GM21367 (cell line): ENCODE results near the gene CAND1.
"Not testable (repeated sequence)": the region's sequence is repeated elsewhere in the genome, so short reads cannot be mapped to it uniquely, and the experiment has no call there.

Source experiments
- ATAC-seq: cut with Tn5 transposase; IDR thresholded peaks from one replicate; pipeline ENCODE4 v1.9.1; 2021; ENCODE audit not compliant: unreplicated experiment

CAND1 gene

DNA sequence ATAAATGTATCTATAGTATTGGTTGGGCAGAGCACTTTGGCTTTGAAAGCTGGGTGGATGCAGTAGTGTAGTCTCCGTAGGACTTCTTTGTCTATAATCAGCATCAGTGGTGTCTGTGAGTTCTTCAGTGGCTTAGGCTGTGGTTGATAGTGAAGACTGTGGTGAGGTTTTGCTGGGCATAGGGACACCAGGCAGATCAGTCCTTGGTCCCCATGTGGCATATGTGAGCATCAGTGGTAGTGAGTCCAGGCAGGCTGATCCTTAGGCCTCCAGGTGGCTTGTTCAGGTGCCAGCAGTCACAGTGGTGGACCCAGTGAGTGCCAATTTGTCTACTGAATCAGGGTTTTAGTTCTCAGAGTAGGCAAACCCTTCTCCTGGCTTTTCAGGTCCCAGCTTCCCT is 70.4 kb downstream of the CAND1 start:
- ATAC-seq, result no peak

DNA sequence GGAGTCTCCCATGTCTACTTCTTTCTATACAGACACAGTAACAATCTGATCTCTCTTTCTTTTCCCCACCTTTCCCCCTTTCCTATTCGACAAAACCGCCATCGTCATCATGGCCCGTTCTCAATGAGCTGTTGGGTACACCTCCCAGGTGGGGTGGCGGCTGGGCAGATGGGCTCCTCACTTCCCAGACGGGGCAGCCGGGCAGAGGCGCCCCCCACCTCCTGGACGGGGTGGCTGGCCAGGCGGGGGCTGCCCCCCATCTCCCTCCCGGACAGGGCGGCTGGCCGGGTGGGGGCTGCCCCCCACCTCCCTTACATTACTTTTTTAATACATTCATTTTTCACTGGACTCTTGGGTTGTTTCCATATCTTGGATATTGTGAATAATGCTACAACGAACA is 71.9 kb downstream of the CAND1 start:
- ATAC-seq, result not testable (repeated sequence)

DNA sequence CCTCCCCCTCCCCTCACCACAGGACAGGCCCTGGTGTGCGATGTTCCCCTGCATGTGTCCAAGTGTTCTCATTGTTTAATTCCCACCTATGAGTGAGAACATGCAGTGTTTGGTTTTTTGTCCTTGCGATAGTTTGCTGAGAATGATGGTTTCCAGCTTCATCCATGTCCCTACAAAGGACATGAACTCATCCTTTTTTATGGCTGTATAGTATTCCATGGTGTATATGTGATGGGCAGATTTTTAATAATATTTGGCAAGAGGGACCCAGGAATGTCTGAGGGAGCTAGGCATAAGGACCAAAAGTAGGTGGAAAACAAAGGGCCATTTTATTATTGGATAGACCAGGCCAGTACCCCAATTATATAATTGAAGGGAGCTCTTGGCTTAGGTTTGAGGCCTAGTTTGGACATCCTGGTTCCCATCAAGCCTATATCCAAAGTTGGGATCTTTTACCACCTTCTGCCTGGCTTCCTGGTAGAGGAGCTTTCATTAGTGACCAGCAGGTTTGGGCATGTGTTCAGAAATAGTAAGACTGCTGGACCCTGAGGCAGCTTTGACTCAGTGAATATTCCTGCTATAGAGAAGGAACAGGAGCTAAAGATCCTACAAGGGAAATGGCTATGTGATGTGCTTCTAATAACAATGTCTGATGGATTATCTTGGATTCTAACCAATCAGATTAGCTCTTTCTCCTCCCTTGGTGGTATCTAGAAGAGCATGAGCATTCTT is 76.0 kb downstream of the CAND1 start:
- no peak for ATAC-seq

DNA sequence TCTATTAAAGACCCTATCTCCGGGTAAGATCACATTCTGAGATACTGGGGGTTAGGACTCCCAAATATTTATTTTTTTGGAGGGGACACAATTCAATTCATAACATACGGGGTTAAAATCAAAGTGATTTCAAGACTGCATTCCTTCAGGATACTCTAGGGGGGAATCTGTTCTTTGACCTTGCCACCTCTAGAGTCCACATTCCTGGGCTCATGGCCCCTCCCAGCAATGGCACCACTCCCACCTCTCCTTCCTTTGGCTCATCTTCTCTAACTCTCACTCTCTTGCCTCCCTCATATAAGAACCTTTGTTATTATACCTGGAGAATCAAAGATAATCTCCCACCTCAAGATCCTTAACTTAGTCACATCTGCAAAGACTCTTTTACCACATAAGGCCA is 79.5 kb downstream of the CAND1 start:
- ATAC-seq, result no peak

DNA sequence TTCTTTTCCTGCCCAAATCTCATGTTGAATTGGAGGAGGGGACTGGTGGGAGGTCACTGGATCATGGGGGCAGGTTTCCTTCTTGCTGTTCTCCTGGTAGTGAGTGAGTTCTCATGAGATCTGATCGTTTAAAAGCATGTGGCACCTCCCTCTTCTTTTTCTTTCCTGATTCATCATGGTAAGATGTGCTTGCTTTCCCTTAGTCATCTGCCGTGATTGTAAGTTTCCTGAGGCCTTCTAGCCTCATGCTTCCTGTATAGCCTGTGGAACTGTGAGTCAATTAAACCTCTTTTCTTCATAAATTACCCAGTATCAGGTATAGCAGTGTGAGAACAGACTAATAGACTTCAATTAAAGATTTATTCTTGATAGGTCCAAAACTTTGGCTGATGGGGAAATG is 83.5 kb downstream of the CAND1 start:
- ATAC-seq, result no peak

DNA sequence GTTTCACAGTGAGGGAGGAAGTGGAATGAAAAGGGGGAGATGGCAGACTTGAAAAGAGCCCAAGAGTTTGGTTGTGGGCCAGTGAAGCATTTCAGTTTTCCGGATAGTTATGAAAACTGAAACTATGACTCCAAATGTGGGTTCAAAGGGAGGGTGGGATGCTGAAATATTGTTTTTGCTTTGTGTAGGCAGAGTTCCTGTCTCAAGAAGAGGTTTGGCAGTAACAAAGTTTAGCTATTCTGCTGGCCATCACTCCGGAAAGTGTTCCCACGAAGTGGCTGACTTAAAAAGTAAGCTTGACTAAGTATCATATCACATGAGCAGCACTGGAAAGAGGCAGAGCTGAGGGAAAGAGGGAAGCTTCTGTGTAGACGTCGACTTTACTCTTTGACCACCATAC is 85.2 kb downstream of the CAND1 start:
- ATAC-seq, result no peak

DNA sequence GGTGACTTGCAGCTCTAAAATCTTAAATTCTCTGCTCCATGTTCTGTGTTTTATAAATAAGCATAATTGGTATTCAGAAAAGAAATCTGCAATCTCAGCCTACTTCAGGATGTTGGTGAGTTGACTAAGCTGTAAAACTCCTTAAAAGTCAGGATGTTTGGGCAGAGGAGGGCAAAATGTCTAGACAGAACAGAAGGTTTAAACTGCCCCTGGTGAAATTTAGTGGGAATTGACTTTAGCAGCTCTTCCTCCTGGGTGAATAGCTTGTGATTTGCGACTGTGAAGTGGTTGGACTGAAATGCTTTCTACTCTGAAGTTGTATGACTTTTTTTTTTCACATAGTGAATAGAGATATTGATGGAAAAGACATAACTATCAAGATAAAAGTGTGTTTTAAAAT is 85.8 kb downstream of the CAND1 start:
- ATAC-seq, result no peak

DNA sequence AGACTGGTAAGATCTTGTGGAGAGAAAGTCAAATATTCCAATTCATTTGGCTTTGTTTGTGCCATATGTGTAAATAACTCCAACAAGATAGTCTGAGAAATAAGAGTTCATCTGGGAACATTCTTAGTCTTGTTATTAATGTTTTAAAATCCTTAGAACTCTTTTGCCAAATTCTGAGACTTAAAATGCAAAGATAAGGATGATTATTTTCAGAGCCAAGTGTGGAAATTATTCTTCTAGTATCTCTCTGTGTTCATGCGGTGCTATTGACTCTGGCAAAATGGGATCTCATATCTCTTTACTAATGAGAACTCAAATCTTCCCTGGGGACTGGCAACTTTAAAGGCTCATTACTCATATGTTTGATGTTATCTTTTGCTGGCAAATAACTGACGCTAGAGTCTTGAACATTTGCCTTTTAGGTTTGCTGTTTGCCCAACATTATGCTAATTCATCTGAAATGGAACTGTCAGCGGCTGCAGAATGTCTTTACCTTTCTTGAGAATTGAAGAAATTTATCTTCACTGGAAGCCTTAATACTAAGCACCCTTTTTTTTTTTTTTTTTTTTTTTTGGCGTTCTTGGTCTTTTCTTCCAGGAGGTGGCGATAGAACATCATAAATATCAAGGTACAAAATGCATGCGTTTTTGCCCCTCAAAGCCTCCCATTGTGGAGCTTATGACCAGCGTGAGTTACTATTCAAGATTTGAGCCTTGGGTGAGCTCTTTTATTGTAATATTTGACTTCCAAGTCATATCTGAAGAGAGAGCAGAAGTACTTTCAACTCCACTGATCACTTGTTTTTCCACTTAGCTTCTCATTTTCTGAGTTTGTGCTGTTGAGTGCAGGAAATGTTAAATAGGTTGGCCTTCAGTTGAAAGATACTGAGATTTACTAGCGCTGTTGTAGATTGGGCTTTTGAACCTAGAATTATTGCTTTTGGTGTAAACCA is 86.5 kb downstream of the CAND1 start:
- no peak for ATAC-seq

DNA sequence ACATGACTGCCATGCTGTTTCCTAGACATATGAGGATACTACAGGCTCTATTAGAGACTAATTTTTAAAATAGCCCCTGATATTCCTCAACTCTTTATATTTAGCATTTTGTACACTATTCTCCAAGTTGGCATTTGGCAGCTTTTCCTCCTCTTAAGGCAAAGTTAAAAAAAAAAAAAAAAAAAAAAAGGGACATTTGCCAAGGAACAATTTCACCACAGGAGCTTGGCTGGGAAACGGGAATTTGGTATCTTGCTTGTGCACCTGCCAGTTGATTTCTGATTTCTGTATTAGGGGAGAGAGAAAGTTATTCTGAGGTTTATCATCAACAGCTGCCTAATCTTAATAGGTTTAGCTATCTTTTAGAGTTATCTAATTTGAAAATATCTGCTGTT is 87.2 kb downstream of the CAND1 start:
- ATAC-seq, result no peak

DNA sequence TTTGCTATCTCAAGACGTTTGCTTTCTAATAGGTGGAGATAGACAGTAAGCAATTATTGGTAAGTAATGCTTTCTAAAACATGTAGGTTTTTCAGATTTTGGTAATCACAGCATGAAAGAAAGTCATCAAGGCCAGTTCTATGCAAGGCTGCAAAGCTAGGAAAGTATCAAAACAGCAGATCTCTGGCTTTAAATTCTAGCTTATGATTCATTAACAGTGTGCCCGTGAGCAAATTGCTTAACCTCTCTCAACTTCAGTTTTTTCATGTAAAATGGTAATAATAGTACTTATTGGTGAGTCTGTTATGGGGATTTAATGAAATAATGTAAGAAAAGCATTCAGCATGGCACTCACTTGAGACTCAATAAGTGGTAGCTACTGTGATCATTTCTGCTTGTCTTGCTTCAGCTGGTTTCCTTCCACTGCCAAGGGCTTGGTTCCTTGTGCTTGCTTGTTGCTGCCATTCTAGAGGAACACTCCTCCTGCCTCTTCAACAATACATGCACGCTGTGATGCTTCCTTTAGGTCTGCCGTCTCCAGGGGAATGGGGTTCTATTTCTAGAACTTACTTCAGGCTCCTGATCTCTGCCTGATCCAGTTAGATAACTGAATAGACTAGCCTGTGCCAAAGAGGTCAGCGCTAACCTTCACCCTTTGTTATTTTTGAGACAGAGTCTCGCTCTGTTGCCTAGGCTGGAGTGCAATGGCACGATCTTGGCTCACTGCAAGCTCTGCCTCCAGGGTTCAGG is 88.4 kb downstream of the CAND1 start:
- no peak for ATAC-seq

DNA sequence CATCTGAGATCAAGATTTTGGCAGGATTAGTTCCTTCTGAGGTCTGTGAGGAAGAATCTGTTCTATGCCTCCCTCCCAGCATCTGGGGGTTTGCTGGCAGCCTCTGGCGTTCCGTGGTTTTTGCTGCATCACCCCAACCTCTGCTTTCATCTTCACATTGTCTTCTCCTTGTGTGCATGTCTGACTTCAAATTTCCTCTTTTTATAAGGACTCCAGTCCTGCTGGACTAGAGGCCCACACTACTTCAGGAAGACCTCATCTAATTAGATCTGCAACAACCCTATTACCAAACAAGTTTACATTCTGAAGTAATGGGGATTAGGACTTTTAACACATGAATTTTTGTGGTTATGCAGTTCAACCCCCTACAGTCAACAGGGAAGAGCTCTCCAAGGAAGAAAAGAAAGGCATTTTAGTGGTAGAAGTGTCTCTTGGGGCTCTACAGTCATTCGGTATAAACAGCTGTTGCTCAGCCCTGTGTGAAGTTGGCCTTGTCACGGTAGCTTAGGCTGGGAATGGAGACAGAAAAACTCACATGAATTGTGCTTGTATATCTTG is 89.7 kb downstream of the CAND1 start:
- ATAC-seq, result peak; percentile 37

DNA sequence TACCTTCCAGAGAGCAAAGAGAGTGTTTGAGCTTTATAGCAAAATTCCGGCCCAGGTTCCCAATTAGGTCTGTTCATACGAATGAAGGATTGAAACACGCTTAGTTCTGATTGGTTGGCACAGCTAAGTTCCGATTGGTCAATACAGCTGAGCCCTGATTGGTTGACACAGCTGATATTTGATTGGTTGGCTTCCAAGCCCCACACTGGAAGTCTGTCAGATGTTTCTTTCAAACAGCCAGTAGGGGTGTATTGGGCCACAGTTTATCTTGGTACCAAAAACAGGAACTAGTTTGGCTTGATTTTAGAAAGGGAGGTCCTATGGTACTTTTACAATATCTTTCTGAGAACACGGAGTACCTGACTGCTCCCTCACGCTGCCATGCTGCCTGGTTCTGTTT is 93.4 kb downstream of the CAND1 start:
- no peak for ATAC-seq

DNA sequence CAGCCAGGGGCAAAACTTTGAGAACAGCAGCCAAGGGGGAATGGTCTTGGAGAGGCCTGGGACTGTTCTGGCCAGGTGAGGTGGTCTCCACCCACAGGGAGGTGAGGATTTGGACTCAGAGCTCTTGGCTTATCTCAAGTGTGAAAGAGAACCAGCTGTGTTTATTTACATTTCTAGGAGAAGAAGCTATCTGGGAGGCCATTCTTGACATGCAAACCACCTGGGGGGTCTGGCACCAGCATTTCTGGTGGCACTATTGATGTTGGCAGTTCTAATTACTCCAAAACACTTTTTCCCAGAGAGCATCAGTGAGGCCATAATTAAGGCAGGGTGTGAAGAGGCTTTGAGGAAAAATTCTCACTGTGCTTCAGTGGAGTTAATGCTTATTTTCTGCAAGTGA is 95.1 kb downstream of the CAND1 start:
- no peak for ATAC-seq

DNA sequence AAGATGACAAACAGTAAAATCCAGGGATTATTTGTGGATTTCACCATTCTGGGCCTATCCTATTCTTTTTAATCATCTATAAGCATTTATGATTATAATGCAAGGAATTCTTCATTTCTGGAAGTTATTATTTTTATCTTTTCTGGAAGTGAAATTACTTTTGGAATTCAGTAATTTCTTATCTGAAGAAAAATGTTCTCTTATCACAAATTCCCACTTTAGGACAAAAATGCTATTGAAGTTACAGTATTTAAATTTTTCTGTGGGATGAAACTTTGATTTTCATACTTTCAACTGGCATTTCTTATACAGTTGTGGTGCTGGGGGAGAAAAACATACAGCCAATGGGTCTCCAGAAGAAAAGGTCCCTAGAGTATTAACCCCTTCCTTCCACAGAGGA is 96.0 kb downstream of the CAND1 start:
- ATAC-seq, result no peak

DNA sequence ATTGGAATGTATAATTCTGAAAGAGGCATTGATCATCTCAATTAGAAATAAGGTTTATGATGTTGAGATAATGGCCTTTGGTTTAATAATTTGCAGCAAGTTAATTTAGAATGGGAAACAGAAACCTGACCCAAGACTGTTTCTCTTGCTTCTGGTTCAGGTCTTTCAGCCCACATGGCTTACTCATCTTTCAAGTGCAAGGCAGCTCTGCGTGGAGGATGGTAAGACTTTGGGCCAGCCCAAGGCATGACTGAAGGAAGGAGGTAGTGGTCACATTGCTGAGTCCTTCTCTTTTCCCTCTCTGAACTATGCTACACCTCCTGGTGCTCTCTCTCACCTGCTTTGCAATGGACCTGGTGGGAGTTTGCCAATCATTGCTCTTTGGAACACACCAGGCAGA is 98.7 kb downstream of the CAND1 start:
- no peak for ATAC-seq
